SK-MEL-5 (cell line): ENCODE results near the gene CES2. TPM values are rescaled to one million over a fixed set of nuclear protein-coding genes. Genes with fewer than 3 reads are reported as not detected.

Experiments
- DNase-seq: peaks from one replicate; pipeline ENCODE4 v3.0.0-alpha.2; 2016; ENCODE audit warnings: low read depth, low spot score
- in situ Hi-C: cut with HindIII; loops from 2 replicates; pipeline ENCODE4 v1.10.0; 2016; ENCODE audit warnings: low sequenced_read_pairs, high pct_unique_total_duplicates, low pct_unique_long_range_greater_than_20kb
- total RNA-seq: library from RNA; depleted of rRNA; stranded (reverse); fragments of >200 nt; shearing (Covaris generic); gene quantifications from 2 replicates; pipeline ENCODE4 v1.2.3, GENCODE V29; 2014

Gene CES2
- total RNA-seq, 1 experiment from 2014 or later, result 14.8 TPM

DNA sequence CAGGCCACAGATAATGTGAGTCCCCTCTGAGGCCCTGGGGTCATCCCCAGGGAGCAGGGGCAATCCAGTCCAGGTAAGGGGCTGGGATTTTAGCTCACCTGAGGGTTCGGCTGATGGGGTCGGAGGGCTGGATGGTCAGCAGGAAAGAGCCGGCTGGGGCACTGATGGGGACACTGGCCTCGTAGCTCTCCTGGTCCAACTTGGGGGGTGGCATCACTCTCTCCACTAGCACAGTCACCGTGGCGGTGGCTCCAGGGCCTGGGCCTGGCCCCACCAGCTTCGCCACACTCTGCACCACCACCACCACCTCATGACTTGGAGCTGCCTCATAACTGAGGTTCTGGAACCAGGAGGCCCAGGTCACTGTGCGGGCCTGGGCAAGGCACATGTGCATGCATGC is 23.5 kb upstream of the CES2 start:
- in situ Hi-C loops, result no loop called here
- DNase-seq, result no peak

- no peak for DNase-seq
- in situ Hi-C loops, result no loop called here
These were observed 22.2 kb upstream of the CES2 start for GRCh38 chr16:66913081-66913480.

DNA sequence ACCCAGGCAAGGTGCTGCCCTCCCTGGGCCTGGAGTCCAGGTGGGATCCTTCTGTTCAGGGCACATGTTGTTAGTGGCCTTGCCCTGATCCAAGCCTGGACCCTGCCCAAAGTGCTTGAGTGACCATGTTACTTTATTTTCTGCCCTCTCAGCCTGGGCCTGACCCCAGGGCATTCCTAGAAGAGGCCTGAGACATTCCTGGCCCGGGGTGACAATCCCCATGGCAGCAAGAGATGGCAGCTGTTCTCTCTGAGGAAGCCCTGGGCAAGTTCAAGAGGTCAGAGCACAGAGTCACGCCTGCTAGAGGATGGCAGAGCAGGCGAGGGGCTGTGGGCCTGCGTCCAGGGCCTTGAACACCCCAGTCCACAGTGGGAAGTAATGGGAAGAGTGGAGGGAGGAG is 21.6 kb upstream of the CES2 start:
- no peak for DNase-seq
- in situ Hi-C loops, result no loop called here

DNA sequence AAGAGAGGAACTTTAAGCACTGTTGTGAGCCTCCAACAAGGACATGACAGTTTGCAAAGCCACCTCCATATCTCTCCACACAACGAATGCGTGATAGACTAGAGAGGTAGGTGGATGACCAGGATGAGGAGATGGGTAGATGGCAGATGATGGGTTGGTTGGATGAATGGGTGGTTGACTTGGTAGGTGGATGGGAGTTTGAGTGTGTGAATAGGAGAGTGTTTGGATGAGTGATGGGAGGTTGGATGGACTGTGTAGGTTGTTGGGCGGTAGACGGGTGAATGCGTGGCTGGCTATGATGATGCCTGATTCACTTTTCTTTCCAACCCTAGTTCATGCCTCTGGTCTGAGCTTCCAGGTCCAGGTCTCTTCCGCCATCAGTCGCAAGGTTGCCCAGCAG is 20.8 kb upstream of the CES2 start:
- in situ Hi-C loops, result no loop called here
- DNase-seq, result no peak

GRCh38 chr16:66915041-66915440 is 20.3 kb upstream of the CES2 start:
- in situ Hi-C loops, result no loop called here
- no peak for DNase-seq

DNA sequence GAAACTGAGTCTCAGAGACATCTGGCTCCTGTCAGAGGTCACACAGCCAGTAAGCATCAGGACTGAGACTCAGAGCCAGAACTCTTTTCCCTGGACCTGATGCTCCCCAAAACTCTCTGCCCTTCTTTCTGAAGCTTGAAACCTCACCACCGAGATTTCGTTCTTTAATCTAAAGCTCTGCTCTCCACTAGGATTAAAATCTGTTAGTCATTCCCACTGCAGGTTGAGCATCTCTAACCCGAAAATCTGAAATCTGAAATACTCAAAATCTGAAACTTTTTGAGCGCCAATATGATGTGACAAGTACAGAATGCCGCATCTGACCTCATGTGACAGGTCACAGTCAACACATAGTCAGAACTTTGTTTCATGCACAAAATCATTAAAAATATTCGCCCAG is 18.8 kb upstream of the CES2 start:
- in situ Hi-C loops, result no loop called here

GRCh38 chr16:66917741-66918140 is 17.6 kb upstream of the CES2 start:
- in situ Hi-C loops, result no loop called here
- no peak for DNase-seq

More for the DNA sequence above, 18.8 kb upstream of the CES2 start:
- no peak for DNase-seq

DNA sequence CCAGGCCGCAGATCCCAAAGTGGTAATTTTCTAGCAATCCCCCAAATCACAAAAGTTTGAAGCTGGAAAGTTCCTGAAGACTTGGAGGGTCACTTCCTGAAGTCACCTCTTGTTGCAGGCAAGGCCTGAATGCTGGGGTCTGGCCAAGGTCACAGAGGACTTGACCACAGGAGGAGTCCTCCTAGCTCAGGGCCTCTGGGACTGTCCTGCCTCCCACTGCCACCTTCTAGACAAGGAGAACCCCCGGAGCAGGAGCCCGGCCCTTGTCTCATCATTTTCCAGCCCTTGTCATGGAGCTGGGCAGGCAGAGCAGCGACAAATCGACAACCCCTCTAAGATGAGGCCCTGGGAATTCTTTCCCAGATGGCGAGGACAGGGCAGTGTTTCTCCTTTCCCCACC is 17.0 kb upstream of the CES2 start:
- in situ Hi-C loops, result no loop called here
- DNase-seq, result no peak

GRCh38 chr16:66918803-66919568 is 16.3 kb upstream of the CES2 start, which contains the start of gene CDH16:
CDH16 (minus strand) TSS chr16:66918885; CDS start chr16:66918065, 820 bp downstream.
- no peak for DNase-seq
- in situ Hi-C loops, result no loop called here

- in situ Hi-C loops, result no loop called here
These were observed 15.6 kb upstream of the CES2 start for GRCh38 chr16:66919569-66920298.

GRCh38 chr16:66920299-66920590 is 15.1 kb upstream of the CES2 start:
- no peak for DNase-seq
- in situ Hi-C loops, result no loop called here

More at GRCh38 chr16:66919569-66920298, 15.6 kb upstream of the CES2 start:
- DNase-seq, result no peak

- in situ Hi-C loops, result no loop called here
- DNase-seq, result no peak
These were observed 14.2 kb upstream of the CES2 start for GRCh38 chr16:66920924-66921680.

GRCh38 chr16:66921729-66922450 is 13.4 kb upstream of the CES2 start:
- in situ Hi-C loops, result no loop called here
- no peak for DNase-seq

DNA sequence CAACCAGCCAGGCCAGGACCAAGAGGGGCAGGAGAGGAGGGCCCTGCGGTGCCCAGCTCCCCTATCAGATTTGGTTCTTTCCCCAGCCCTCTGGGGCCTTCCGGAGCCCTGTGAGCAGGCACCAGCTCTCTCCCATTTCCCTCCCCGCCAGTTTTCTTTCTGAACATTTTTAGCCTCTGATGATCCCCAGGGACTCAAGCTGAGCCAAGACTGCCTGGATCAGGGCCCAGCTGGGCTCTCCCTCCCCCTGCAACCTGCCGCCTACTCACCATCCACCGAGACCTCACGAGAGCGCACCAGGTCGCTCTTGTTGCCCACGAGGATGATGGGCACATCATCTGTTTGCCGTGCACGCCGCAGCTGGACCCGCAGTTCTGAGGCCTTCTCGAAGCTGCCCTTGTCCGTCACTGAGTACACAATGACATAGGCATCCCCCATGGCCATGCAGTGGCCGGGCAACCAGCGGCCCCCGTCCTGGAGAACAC is 12.0 kb upstream of the CES2 start:
- in situ Hi-C loops, result no loop called here
- no peak for DNase-seq

DNA sequence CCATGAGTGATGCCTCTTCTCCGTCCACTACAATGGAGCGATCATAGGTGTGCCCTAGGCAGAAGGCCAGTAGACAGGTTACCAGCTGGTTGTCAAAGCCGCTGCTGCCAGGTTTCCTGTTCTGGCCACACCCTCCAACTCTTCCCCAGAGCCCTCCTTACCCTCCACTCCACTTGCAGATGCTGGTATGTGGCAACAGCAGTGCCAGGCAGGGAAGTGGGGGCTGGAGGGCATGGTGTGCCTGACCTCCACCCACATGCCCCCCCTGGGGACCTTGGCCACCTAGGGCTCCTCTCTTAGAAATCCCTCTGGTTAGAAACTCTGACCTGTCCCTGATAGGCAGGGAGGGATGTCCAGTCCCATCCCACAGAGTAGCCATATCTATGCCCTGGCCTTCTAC is 11.4 kb upstream of the CES2 start:
- DNase-seq, result no peak
- in situ Hi-C loops, result no loop called here

DNA sequence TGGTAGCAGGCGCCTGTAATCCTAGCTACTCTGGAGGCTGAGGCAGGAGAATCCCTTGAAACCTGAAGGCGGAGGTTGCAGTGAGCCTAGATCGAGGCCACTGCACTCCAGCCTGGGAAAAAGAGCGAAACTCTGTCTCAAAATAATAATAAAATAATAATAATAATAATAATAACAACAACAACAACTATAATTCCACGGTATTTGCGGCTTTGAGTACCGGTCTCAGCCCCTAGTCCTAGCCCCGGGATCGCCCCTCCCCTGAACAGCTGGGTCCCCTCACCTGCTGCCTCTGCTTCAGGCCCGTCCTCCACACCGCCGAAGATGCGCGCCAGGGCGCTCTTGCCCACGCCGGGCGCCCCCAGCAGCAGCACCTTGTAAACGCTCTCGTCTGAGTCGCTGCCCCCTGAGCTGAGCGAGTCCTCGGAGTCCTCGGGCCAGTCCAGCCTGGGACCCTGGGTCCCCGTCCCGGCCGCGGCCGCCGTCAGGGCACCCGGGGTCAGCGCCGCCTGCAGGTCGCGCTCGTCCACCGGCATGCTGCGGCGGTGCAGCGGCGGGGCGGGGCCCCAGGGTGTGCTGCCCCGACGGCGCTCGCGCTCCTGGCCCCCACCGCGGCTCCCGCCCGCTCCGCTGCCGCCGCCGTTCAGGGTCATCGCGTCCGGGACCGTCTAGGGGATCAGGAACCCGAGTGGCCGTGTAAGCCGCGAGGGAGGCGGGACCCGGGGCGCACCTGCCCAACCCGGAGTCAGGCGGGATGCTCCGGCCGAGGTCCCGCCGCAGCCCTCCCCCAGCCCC is 10.6 kb upstream of the CES2 start:
- DNase-seq, result no peak
- in situ Hi-C loops, result no loop called here

DNA sequence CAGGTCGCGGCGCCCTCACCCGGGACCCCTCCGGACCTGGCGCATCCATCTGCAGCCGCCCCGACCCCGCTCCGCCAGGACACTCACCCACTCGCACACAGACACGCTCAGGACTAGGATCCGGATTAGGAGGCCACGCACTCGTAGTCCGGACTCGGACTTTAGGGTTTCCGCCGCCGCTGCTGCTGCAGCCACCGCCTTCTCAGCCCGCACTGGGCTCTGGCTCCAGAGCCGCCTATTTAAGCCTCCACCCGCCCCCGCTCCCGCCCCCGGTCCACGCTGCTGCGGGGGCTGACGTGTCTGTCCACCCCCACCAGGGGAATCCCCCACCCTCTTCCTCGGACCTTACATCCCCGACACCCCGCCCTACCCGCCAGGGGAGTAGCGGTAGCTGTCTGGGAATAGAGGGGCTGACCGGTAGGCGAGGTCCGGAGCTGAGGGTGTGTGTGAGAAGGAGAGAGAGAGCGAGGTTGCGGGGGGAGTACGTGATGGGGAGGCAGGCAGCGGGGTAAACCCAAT is 9.9 kb upstream of the CES2 start, which contains the start of gene RRAD:
TSS of gene RRAD (minus strand) at position 214 of the 519 bp plus-strand sequence. CDS start 356 bp downstream, outside the sequence.
- DNase-seq, result no peak
- in situ Hi-C loops, result no loop called here
